Hepatocyte (in vitro differentiated cells): ENCODE data around the gene CNN3. TPM values are rescaled to one million over a fixed set of nuclear protein-coding genes. Genes with fewer than 3 reads are reported as not detected.
A peak's percentile ranks its signal among the peaks of the same experiment; 100 is the strongest.

Source experiments
- DNase-seq: peaks from one replicate; pipeline ENCODE4 v3.0.0-alpha.2; 2016; ENCODE audit warnings: low spot score
- H2AFZ ChIP-seq: fragments of 200-600 bp; sonication (generic); 2 replicates; pipeline ENCODE4 v1.6.0; 2016; ENCODE audit warnings: antibody characterized with exemption, mild to moderate bottlenecking
- H3K27ac ChIP-seq: fragments of 200-600 bp; sonication (generic); 2 replicates; pipeline ENCODE4 v1.5.1; 2016; ENCODE audit warnings: mild to moderate bottlenecking
- H3K27me3 ChIP-seq: fragments of 200-600 bp; sonication (generic); 2 replicates; pipeline ENCODE4 v1.6.1; 2016
- H3K36me3 ChIP-seq: fragments of 200-600 bp; sonication (generic); replicated peaks from 2 replicates; pipeline ENCODE4 v1.5.1; 2016; ENCODE audit warnings: low read depth; ENCODE audit not compliant: insufficient read depth
- H3K4me1 ChIP-seq: fragments of 200-600 bp; sonication (generic); 2 replicates; pipeline ENCODE4 v1.5.1; 2016; ENCODE audit warnings: mild to moderate bottlenecking, moderate library complexity; ENCODE audit not compliant: insufficient read depth
- H3K4me2 ChIP-seq: fragments of 200-600 bp; sonication (generic); 2 replicates; pipeline ENCODE4 v1.6.0; 2016
- H3K4me3 ChIP-seq: fragments of 200-600 bp; sonication (generic); 2 replicates; pipeline ENCODE4 v1.5.1; 2016; ENCODE audit warnings: mild to moderate bottlenecking
- H3K79me2 ChIP-seq: fragments of 200-600 bp; sonication (generic); 2 replicates; pipeline ENCODE4 v1.6.0; 2017; ENCODE audit warnings: mild to moderate bottlenecking
- H3K9me2 ChIP-seq: fragments of 200-600 bp; sonication (generic); replicated peaks from 2 replicates; pipeline ENCODE4 v1.6.0; 2017; ENCODE audit warnings: mild to moderate bottlenecking; ENCODE audit not compliant: insufficient read depth
- H3K9me3 ChIP-seq: fragments of 200-600 bp; sonication (generic); 2 replicates; pipeline ENCODE4 v1.5.1; 2016; ENCODE audit warnings: low read depth, mild to moderate bottlenecking
- H4K20me1 ChIP-seq: fragments of 200-600 bp; sonication (generic); 2 replicates; pipeline ENCODE4 v1.6.0; 2016; ENCODE audit warnings: mild to moderate bottlenecking; ENCODE audit not compliant: insufficient read depth, poor library complexity, severe bottlenecking
- EZH2 ChIP-seq: fragments of 200-600 bp; sonication (generic); IDR thresholded peaks from 2 replicates; pipeline ENCODE4 v1.6.1; 2016; ENCODE audit warnings: antibody characterized with exemption, mild to moderate bottlenecking, borderline replicate concordance
- EZH2phosphoT487 ChIP-seq: fragments of 200-600 bp; sonication (generic); IDR thresholded peaks from one replicate; pipeline ENCODE4 v1.6.1; 2018; ENCODE audit warnings: antibody characterized with exemption, mild to moderate bottlenecking, low read depth, moderate library complexity; ENCODE audit not compliant: unreplicated experiment, severe bottlenecking
- WGBS: methylation state at CpG from one replicate; pipeline ENCODE4 v1.1.6; 2016; ENCODE audit warnings: low lambda C conversion rate; ENCODE audit errors: missing lambda C conversion rate; 5-methylcytosine and 5-hydroxymethylcytosine counted together
- polyA plus RNA-seq: library from polyadenylated mRNA; unstranded; fragments of >200 nt; fragmentation: Nextera tagmentation; extraction: Ambion mirVana; gene quantifications from 2 replicates; pipeline ENCODE4 v1.2.1, GENCODE V29; 2016
- total RNA-seq: library from RNA; depleted of rRNA; stranded (reverse); fragments of >200 nt; gene quantifications from 2 replicates; pipeline ENCODE4 v1.2.3, GENCODE V29; 2014
- TF ChIP-seq, protein P1 (sequence below): fragments of 200-600 bp; sonication (generic); IDR thresholded peaks from 2 replicates; pipeline ENCODE4 v1.5.1; 2016; ENCODE audit warnings: antibody characterized with exemption, mild to moderate bottlenecking; ENCODE audit not compliant: poor library complexity

The CNN3 gene
- total and polyA plus RNA-seq, 2 experiments from 2014 or later, result 256 to 420 TPM

- Histone ChIP-seq H2AFZ (no peak overlapping the region), H3K4me2 (no peak overlapping the region), H3K79me2 (peaks cover 80% of the 10 kb centered on the region), H4K20me1 (peaks cover 48% of the 10 kb centered on the region), H3K4me1 (peaks cover 6% of the 10 kb centered on the region), H3K27me3 (no peaks in the 10 kb centered on the region), H3K9me3 (no peaks in the 10 kb centered on the region), H3K4me3 (no peak overlapping the region), H3K36me3 (no peaks in the 10 kb centered on the region), H3K27ac (peak overlapping the region; percentile 40), H3K9me2 (no peaks in the 10 kb centered on the region)
- no peak for DNase-seq
- 87% methylated on average over 7 of the region's 7 CpGs for WGBS
- TF ChIP-seq EZH2phosphoT487, result no peak
- TF ChIP-seq, protein P1, sequence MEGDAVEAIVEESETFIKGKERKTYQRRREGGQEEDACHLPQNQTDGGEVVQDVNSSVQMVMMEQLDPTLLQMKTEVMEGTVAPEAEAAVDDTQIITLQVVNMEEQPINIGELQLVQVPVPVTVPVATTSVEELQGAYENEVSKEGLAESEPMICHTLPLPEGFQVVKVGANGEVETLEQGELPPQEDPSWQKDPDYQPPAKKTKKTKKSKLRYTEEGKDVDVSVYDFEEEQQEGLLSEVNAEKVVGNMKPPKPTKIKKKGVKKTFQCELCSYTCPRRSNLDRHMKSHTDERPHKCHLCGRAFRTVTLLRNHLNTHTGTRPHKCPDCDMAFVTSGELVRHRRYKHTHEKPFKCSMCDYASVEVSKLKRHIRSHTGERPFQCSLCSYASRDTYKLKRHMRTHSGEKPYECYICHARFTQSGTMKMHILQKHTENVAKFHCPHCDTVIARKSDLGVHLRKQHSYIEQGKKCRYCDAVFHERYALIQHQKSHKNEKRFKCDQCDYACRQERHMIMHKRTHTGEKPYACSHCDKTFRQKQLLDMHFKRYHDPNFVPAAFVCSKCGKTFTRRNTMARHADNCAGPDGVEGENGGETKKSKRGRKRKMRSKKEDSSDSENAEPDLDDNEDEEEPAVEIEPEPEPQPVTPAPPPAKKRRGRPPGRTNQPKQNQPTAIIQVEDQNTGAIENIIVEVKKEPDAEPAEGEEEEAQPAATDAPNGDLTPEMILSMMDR, result no peak
- TF ChIP-seq EZH2, result no peak
Measured at GRCh38 chr1:94903280-94904009, 23.5 kb downstream of the CNN3 start.

GRCh38 chr1:94901841-94902240 is 25.1 kb downstream of the CNN3 start:
- Histone ChIP-seq H3K9me3 (no peaks in the 10 kb centered on the region), H3K4me1 (peaks cover 6% of the 10 kb centered on the region), H3K36me3 (no peaks in the 10 kb centered on the region), H2AFZ (no peak overlapping the region), H3K9me2 (no peaks in the 10 kb centered on the region), H3K27ac (no peak overlapping the region), H3K4me2 (no peak overlapping the region), H3K27me3 (no peaks in the 10 kb centered on the region), H3K79me2 (peaks cover 69% of the 10 kb centered on the region), H3K4me3 (no peak overlapping the region), H4K20me1 (peaks cover 32% of the 10 kb centered on the region)
- TF ChIP-seq EZH2 (no peak), EZH2phosphoT487 (no peak)
- TF ChIP-seq, protein P1, result no peak
- WGBS, result 86% methylated on average over 4 of the region's 4 CpGs
- no peak for DNase-seq

- Histone ChIP-seq H3K79me2 (peaks cover 48% of the 10 kb centered on the region), H4K20me1 (peaks cover 12% of the 10 kb centered on the region), H3K36me3 (no peaks in the 10 kb centered on the region), H3K4me1 (peaks cover 6% of the 10 kb centered on the region), H3K27me3 (no peaks in the 10 kb centered on the region), H3K9me2 (no peaks in the 10 kb centered on the region), H3K27ac (peak overlapping the region; percentile 17), H2AFZ (no peak overlapping the region), H3K4me2 (no peak overlapping the region), H3K9me3 (no peaks in the 10 kb centered on the region), H3K4me3 (no peak overlapping the region)
- DNase-seq, result no peak
- TF ChIP-seq EZH2, result no peak
- TF ChIP-seq EZH2phosphoT487, result no peak
- 89% methylated on average over 1 of the region's 1 CpG for WGBS
Measured at GRCh38 chr1:94899756-94900155, 27.2 kb downstream of the CNN3 start.

DNA sequence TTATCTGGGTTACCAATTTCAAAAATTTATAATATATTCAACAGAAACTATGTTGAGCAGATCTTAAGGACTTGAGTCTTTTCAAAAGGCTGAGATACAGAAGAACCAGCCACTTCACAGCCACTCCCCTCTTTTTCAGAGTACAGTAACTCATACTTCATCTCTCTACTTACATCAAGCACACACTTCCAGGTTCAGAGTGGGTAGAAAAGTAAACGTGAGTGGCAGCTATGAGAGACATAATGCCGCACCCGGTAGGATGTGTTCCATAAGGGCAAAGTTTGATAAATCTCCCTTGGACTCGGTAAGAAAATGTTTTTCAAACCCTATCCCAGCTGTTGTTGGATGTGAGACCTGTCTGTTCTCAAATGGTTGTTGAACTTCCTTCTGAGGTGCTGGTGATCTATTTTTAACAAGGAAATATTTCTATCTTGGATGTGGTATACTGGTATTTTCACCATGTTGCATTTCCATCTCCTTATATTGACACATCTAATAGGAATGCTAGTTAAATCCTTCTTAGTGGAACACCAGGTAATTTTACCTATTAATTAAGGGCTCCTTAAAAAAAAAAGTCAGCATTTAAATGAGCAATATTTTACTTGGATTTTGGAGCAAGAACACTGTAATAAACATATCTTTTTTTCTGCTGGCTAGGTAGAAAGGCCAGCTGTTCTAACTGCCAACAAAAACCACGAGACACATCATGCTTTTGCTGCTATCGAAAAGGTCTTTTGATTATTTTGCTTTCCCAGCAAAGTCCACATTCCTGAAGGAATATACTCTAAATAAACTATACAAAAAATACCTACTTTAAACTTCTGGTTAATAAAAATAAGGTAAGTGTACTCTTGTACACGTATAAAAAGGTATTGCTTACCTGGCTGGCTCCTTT is 28.2 kb downstream of the CNN3 start:
- no peaks in the 10 kb centered on the region for H3K36me3 ChIP-seq
- H3K4me2 ChIP-seq, result no peak overlapping the region
- WGBS, result 90% methylated on average over 7 of the region's 7 CpGs
- H3K79me2 ChIP-seq, result peaks cover 38% of the 10 kb centered on the region
- H2AFZ ChIP-seq, result no peak overlapping the region
- no peak overlapping the region for H3K4me3 ChIP-seq
- no peaks in the 10 kb centered on the region for H3K9me2 ChIP-seq
- TF ChIP-seq, protein P1, result no peak
- no peak for TF ChIP-seq EZH2
- TF ChIP-seq EZH2phosphoT487, result no peak
- H3K27ac ChIP-seq, result no peak overlapping the region
- no peaks in the 10 kb centered on the region for H3K27me3 ChIP-seq
- DNase-seq, result no peak
- H3K9me3 ChIP-seq, result no peaks in the 10 kb centered on the region
- H3K4me1 ChIP-seq, result peaks cover 14% of the 10 kb centered on the region
- H4K20me1 ChIP-seq, result peaks cover 2% of the 10 kb centered on the region
